NT2/D1 (cell line): ENCODE results near the gene YPEL1.

Experiments
- SUZ12 ChIP-seq: IDR thresholded peaks from 2 replicates; pipeline ENCODE4 v1.6.1; 2011; ENCODE audit not compliant: insufficient read length, insufficient read depth; ENCODE audit errors: extremely low read depth
- ZNF274 ChIP-seq: IDR thresholded peaks from 2 replicates; pipeline ENCODE4 v1.6.1; 2011; ENCODE audit warnings: mild to moderate bottlenecking, low read depth, low read length

GRCh38 chr22:21697021-21697771 is 38.4 kb downstream of the YPEL1 start:
- TF ChIP-seq ZNF274, result no peak
- no peak for TF ChIP-seq SUZ12
